Prostate gland (tissue), 2 donors: ENCODE measurements around the gene CDH16. TPM values are rescaled to one million over a fixed set of nuclear protein-coding genes. Genes with fewer than 3 reads are reported as not detected.

ENCODE experiments used
- DNase-seq: peaks from one replicate; pipeline ENCODE4 v3.0.0-alpha.2; 2019; ENCODE audit warnings: low spot score
- H3K27ac ChIP-seq, 2 donors: fragments of 200-600 bp; sonication (generic); 2 replicates each; pipeline ENCODE4 v1.5.1; 2017 to 2019
- H3K27me3 ChIP-seq: fragments of 200-600 bp; sonication (generic); replicated peaks from 2 replicates; pipeline ENCODE4 v1.5.1; 2019; ENCODE audit not compliant: insufficient read depth
- H3K36me3 ChIP-seq, 2 donors: fragments of 200-600 bp; sonication (generic); 1 replicate in 1 of 2; 2 replicates in 1 of 2; pipeline versions ENCODE4 v1.5.1 to v1.8.1; 2017 to 2019
- H3K4me1 ChIP-seq: fragments of 200-600 bp; sonication (generic); replicated peaks from 2 replicates; pipeline ENCODE4 v1.5.1; 2019
- H3K4me3 ChIP-seq, 2 donors: fragments of 200-600 bp; sonication (generic); 2 replicates each; pipeline ENCODE4 v1.5.1; 2017 to 2019
- H3K9me3 ChIP-seq: fragments of 200-600 bp; sonication (generic); 2 replicates; pipeline ENCODE4 v1.5.1; 2017
- POLR2A ChIP-seq: fragments of 450-650 bp; IDR thresholded peaks from one replicate; pipeline ENCODE4 v1.6.1; 2016; ENCODE audit warnings: antibody characterized with exemption, mild to moderate bottlenecking
- POLR2AphosphoS5 ChIP-seq: sonication (generic); formaldehyde crosslinking; IDR thresholded peaks from one replicate; pipeline ENCODE4 v1.6.1; 2017; ENCODE audit warnings: antibody characterized with exemption
- WGBS: methylation state at CpG from one replicate; pipeline ENCODE4 v1.1.5; 2018; 5-methylcytosine and 5-hydroxymethylcytosine counted together
- intact Hi-C: fragments of 100-400 bp; cut with DNase I; formaldehyde crosslinking; loops from one replicate; pipeline ENCODE4 v1.14.2; 2022
- total RNA-seq, 2 donors: library from RNA; depleted of rRNA; stranded (reverse); fragments of >200 nt; gene quantifications; one replicate each; pipeline ENCODE4 v1.1.0, GENCODE V29; 2016
- TF ChIP-seq, protein P1 (sequence below), 4 experiments: fragments of 200-600 bp in 2 of 4; fragments of 450-650 bp in 2 of 4; sonication (generic) in 2 of 4; IDR thresholded peaks; 1 replicate in 3 of 4; 2 replicates in 1 of 4; pipeline ENCODE4 v1.5.1; 2016 to 2019; ENCODE audit warnings: antibody characterized with exemption in 4 of 4, mild to moderate bottlenecking in 2 of 4, moderate library complexity in 2 of 4

The CDH16 gene
- total RNA-seq, 2 donors from 2014 or later, result not detected

- intact Hi-C loops, result no loop called here
- no peak for TF ChIP-seq POLR2A
- TF ChIP-seq, protein P1, sequence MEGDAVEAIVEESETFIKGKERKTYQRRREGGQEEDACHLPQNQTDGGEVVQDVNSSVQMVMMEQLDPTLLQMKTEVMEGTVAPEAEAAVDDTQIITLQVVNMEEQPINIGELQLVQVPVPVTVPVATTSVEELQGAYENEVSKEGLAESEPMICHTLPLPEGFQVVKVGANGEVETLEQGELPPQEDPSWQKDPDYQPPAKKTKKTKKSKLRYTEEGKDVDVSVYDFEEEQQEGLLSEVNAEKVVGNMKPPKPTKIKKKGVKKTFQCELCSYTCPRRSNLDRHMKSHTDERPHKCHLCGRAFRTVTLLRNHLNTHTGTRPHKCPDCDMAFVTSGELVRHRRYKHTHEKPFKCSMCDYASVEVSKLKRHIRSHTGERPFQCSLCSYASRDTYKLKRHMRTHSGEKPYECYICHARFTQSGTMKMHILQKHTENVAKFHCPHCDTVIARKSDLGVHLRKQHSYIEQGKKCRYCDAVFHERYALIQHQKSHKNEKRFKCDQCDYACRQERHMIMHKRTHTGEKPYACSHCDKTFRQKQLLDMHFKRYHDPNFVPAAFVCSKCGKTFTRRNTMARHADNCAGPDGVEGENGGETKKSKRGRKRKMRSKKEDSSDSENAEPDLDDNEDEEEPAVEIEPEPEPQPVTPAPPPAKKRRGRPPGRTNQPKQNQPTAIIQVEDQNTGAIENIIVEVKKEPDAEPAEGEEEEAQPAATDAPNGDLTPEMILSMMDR (IDR thresholded peaks at IDR 0.05), result no peak
- TF ChIP-seq POLR2AphosphoS5, result no peak
- WGBS, result 83% methylated on average over 6 of the region's 6 CpGs
Observed at GRCh38 chr16:66916518-66916917, 2.2 kb downstream of the CDH16 start.

GRCh38 chr16:66915041-66915440, 3.6 kb downstream of the CDH16 start:
- TF ChIP-seq POLR2A, result no peak
- TF ChIP-seq, protein P1 (IDR thresholded peaks at IDR 0.05), result no peak
- no peak for TF ChIP-seq POLR2AphosphoS5
- no peaks in the 10 kb centered on the region for H3K9me3 ChIP-seq
- no peaks in the 10 kb centered on the region for H3K4me1 ChIP-seq
- intact Hi-C loops, result no loop called here
- no peak for DNase-seq
- H3K27ac ChIP-seq, result no peak overlapping the region
- H3K27me3 ChIP-seq, result no peaks in the 10 kb centered on the region
- no peak overlapping the region for H3K4me3 ChIP-seq
- H3K36me3 ChIP-seq, result no peaks in the 10 kb centered on the region
- 67% methylated on average over 7 of the region's 7 CpGs for WGBS

More at GRCh38 chr16:66916518-66916917, 2.2 kb downstream of the CDH16 start:
- H3K4me3 ChIP-seq, result no peak overlapping the region
- DNase-seq, result no peak
- no peaks in the 10 kb centered on the region for H3K9me3 ChIP-seq
- no peak overlapping the region for H3K27ac ChIP-seq
- no peaks in the 10 kb centered on the region for H3K27me3 ChIP-seq
- no peaks in the 10 kb centered on the region for H3K36me3 ChIP-seq
- H3K4me1 ChIP-seq, result no peaks in the 10 kb centered on the region

DNA sequence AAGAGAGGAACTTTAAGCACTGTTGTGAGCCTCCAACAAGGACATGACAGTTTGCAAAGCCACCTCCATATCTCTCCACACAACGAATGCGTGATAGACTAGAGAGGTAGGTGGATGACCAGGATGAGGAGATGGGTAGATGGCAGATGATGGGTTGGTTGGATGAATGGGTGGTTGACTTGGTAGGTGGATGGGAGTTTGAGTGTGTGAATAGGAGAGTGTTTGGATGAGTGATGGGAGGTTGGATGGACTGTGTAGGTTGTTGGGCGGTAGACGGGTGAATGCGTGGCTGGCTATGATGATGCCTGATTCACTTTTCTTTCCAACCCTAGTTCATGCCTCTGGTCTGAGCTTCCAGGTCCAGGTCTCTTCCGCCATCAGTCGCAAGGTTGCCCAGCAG, 4.1 kb downstream of the CDH16 start:
- Histone ChIP-seq H3K4me1 (no peaks in the 10 kb centered on the region), H3K27me3 (no peaks in the 10 kb centered on the region), H3K9me3 (no peaks in the 10 kb centered on the region), H3K4me3 (no peak overlapping the region), H3K36me3 (no peaks in the 10 kb centered on the region), H3K27ac (no peak overlapping the region)
- DNase-seq, result no peak
- WGBS, result 96% methylated on average over 7 of the region's 7 CpGs
- intact Hi-C loops, result no loop called here
- TF ChIP-seq POLR2AphosphoS5, result no peak
- TF ChIP-seq, protein P1 (IDR thresholded peaks at IDR 0.05), result no peak
- TF ChIP-seq POLR2A, result no peak

- Histone ChIP-seq H3K4me1 (no peaks in the 10 kb centered on the region), H3K27me3 (no peaks in the 10 kb centered on the region), H3K27ac (no peak overlapping the region), H3K4me3 (no peak overlapping the region), H3K9me3 (no peaks in the 10 kb centered on the region), H3K36me3 (no peaks in the 10 kb centered on the region)
- TF ChIP-seq POLR2A (no peak), POLR2AphosphoS5 (no peak)
- TF ChIP-seq, protein P1 (IDR thresholded peaks at IDR 0.05), result no peak
- WGBS, result 88% methylated on average over 4 of the region's 4 CpGs
- no peak for DNase-seq
- intact Hi-C loops, result no loop called here
Observed at GRCh38 chr16:66913711-66914110, 5.0 kb downstream of the CDH16 start.

GRCh38 chr16:66913081-66913480, 5.6 kb downstream of the CDH16 start:
- TF ChIP-seq, protein P1 (IDR thresholded peaks at IDR 0.05), result no peak
- no peak overlapping the region for H3K27ac ChIP-seq
- no peaks in the 10 kb centered on the region for H3K27me3 ChIP-seq
- no peaks in the 10 kb centered on the region for H3K36me3 ChIP-seq
- no peak overlapping the region for H3K4me3 ChIP-seq
- H3K4me1 ChIP-seq, result no peaks in the 10 kb centered on the region
- DNase-seq, result no peak
- intact Hi-C loops, result no loop called here
- no peaks in the 10 kb centered on the region for H3K9me3 ChIP-seq
- 42% methylated on average over 10 of the region's 10 CpGs for whole genome bisulfite sequencing
